ENCODE data around the gene GLIPR1L1. TPM values are rescaled to one million over a fixed set of nuclear protein-coding genes. Genes with fewer than 3 reads are reported as not detected.
A peak's percentile ranks its signal among the peaks of the same experiment; 100 is the strongest.

GLIPR1L1 gene
- total and polyA plus RNA-seq, 7 donors: not detected

DNA sequence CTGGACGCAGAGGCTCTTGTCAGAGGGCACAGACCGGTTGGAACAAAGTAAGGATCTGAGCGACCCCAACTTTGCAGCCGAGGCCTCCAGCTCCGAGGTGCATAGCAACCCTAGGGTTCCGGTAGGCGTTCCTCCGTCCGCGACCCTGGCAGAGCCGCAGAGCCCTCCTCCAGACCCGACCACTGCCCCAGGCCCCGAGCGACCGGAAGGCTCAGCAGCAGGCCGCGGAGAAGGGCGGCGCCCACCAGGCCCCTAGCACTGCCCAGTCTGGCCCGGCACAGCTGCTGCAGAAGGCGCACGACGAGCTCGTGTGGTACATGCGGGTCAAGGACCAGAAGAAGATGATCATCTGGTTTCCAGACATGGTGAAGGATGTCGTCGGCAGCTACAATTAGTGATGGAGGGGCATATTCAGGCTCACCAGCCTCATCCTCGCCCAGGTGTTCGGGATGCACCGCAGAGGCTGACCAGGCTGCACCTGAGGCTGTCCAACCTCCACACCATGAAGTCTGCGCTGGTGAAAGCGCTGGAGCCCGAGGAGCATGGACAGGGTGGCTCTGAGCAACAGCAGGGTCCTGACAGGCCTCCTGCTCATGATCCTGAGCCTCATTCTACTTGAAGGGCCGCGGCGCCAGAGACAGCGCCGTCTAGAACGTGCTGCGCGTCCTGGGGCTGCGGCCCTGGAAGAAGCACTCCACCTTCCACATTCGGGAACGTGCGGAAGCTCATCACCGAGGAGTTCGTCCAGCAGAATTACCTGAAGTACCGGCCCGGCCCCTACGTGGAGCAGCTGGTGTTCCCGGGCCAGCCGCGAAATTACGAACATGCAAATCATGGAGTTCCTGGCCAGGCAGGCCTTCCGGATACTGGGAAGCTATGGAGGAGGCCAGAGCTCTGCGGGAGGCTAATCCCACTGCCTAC lies 28.8 kb upstream of the GLIPR1L1 start:
- ATAC-seq (no peak), DNase-seq (peak; percentile 11 to 39)
- Histone ChIP-seq H3K36me3 (ENCODE audit: insufficient read depth in 1 of 2, low read depth in 1 of 2) (peaks cover 0 to 24% of the 10 kb centered on the region in 2 donors), H3K9me3 (no peaks in the 10 kb centered on the region), H3K27ac (no peak overlapping the region), H3K4me3 (no peak overlapping the region), H3K27me3 (ENCODE audit: insufficient read depth in 3 of 3, low read length in 2 of 3) (no peaks in the 10 kb centered on the region), H3K4me1 (no peaks in the 10 kb centered on the region)
- TF ChIP-seq, protein P1, sequence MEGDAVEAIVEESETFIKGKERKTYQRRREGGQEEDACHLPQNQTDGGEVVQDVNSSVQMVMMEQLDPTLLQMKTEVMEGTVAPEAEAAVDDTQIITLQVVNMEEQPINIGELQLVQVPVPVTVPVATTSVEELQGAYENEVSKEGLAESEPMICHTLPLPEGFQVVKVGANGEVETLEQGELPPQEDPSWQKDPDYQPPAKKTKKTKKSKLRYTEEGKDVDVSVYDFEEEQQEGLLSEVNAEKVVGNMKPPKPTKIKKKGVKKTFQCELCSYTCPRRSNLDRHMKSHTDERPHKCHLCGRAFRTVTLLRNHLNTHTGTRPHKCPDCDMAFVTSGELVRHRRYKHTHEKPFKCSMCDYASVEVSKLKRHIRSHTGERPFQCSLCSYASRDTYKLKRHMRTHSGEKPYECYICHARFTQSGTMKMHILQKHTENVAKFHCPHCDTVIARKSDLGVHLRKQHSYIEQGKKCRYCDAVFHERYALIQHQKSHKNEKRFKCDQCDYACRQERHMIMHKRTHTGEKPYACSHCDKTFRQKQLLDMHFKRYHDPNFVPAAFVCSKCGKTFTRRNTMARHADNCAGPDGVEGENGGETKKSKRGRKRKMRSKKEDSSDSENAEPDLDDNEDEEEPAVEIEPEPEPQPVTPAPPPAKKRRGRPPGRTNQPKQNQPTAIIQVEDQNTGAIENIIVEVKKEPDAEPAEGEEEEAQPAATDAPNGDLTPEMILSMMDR (IDR thresholded peaks at IDR 0.05): no peak
- WGBS, 3 donors: 94 to 95% (median 94%) methylated on average over 55 to 56 of the region's 56 CpGs
- intact Hi-C loops (cut with DNase I): no loop called here

DNA sequence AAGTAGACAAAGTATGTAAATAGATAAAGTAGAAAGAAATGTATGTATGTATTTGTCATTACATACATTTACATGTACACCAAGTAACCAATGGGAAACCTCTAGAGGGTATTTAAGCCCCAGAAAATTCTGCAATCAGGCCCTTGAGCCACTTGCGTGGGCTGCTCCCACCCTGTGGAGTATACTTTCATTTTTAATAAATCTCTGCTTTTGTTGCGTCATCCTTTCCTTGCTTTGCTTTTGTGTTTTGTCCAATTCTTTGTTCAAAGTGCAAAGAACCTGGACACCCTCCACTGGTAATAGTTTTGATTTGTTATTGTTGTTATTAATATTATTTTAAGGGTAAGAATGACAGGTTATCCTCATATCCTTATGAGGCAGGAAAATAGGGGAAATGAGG lies 26.2 kb upstream of the GLIPR1L1 start:
- 83 to 90% (median 87%) methylated on average over 2 of the region's 2 CpGs for WGBS, 3 donors
- no peaks in the 10 kb centered on the region for H3K4me1 ChIP-seq
- peaks cover 3 to 33% of the 10 kb centered on the region in 2 donors for H3K36me3 ChIP-seq (ENCODE audit: insufficient read depth in 1 of 2, low read depth in 1 of 2)
- TF ChIP-seq, protein P1 (IDR thresholded peaks at IDR 0.05): no peak
- intact Hi-C loops (cut with DNase I): no loop called here
- no peak for ATAC-seq
- no peak overlapping the region for H3K4me3 ChIP-seq
- H3K27ac ChIP-seq: no peak overlapping the region
- no peaks in the 10 kb centered on the region for H3K9me3 ChIP-seq
- H3K27me3 ChIP-seq (ENCODE audit: insufficient read depth in 3 of 3, low read length in 2 of 3): no peaks in the 10 kb centered on the region
- DNase-seq: no peak

DNA sequence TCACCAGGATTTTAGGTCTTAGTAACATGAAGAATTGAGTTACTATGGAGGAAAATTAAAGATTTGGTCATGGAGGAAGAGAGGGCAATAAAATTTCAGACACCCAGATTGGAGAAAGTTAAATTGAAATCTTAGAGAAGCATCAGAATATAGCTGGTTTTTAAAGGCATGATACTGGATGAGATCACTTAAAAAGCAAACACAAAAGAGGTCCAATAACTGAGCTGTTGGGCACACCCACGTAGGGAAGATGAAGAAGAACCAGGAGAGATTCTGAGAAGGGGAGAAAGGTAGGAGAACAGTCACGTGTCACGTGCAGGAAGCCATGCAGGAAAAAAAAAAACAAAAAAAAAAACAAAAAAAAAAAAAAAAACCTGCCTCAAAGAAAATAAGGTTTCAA lies 23.1 kb upstream of the GLIPR1L1 start:
- DNase-seq (no peak), ATAC-seq (no peak)
- no peak overlapping the region for H3K27ac ChIP-seq
- H3K4me1 ChIP-seq: no peaks in the 10 kb centered on the region
- no peaks in the 10 kb centered on the region for H3K9me3 ChIP-seq
- H3K36me3 ChIP-seq (ENCODE audit: insufficient read depth in 1 of 2, low read depth in 1 of 2): peaks cover 3 to 11% of the 10 kb centered on the region in 2 donors
- WGBS, 3 donors: 62 to 83% (median 75%) methylated on average over 3 of the region's 3 CpGs
- TF ChIP-seq, protein P1 (IDR thresholded peaks at IDR 0.05): no peak
- no peak overlapping the region for H3K4me3 ChIP-seq
- intact Hi-C loops (cut with DNase I): no loop called here
- H3K27me3 ChIP-seq (ENCODE audit: insufficient read depth in 3 of 3, low read length in 2 of 3): no peaks in the 10 kb centered on the region

DNA sequence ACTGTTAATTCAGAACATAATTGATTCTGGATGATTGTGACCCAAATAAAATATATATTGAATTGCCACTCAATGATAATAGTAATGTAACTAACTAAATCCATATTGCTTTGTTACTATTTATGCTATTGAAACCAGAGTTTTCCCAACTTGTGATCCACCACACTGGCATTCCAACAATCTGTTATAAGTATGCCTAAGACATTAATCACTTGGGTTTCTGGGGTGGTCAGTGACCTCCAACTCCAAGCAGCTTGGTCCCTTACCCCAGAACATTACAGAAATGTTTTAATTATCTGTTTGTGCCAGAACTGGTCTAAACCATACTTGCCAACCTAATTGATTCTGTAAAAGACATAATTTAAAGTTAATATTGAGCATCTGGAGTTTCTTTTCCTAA lies 19.0 kb upstream of the GLIPR1L1 start:
- TF ChIP-seq, protein P1 (IDR thresholded peaks at IDR 0.05): no peak
- Histone ChIP-seq H3K4me1 (no peaks in the 10 kb centered on the region), H3K27me3 (ENCODE audit: insufficient read depth in 3 of 3, low read length in 2 of 3) (no peaks in the 10 kb centered on the region), H3K27ac (no peak overlapping the region), H3K4me3 (no peak overlapping the region), H3K9me3 (no peaks in the 10 kb centered on the region), H3K36me3 (ENCODE audit: insufficient read depth in 1 of 2, low read depth in 1 of 2) (peaks cover 3 to 11% of the 10 kb centered on the region in 2 donors)
- ATAC-seq (no peak), DNase-seq (no peak)
- intact Hi-C loops (cut with DNase I): no loop called here
